KOPT-K1 (cell line): ENCODE measurements around the gene TXLNG.
"Not testable (repeated sequence)": the region's sequence is repeated elsewhere in the genome, so short reads cannot be mapped to it uniquely, and the experiment has no call there.

Source experiments
- H3K27ac ChIP-seq: fragments of 200-600 bp; sonication (generic); 2 replicates; pipeline ENCODE4 v1.5.1; 2016; ENCODE audit warnings: antibody characterized with exemption, mild to moderate bottlenecking, low read depth, low read length; ENCODE audit not compliant: poor library complexity, severe bottlenecking
- H3K36me3 ChIP-seq: fragments of 200-600 bp; sonication (generic); 2 replicates; pipeline ENCODE4 v1.5.1; 2017; ENCODE audit warnings: antibody characterized with exemption, mild to moderate bottlenecking, low read length, moderate library complexity; ENCODE audit not compliant: insufficient read depth
- H3K9me3 ChIP-seq: fragments of 200-600 bp; sonication (generic); 2 replicates; pipeline ENCODE4 v1.5.1; 2017; ENCODE audit warnings: antibody characterized with exemption, low read length, mild to moderate bottlenecking; ENCODE audit not compliant: insufficient read depth, poor library complexity, severe bottlenecking

TXLNG gene

DNA sequence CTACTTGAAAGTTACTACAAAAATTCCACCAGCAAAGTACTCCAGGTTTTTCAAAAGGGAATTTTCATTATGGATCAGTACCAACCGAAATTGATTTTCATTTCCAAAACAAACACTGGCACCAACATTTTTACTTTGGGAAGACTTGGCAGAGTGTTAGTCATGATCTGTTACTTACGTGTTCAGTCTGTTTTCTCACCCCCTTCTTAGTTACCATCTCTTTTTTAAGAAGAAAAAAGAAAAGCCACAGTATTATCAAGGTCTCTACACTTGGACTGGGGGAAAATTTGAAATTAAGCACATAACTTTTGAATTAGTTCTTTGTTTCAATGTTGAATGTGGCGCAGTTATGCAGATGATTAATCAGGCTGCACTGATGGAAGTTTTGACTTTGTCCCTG, 56.4 kb downstream of the TXLNG start:
- no peaks in the 10 kb centered on the region for H3K9me3 ChIP-seq
- no peak overlapping the region for H3K27ac ChIP-seq
- H3K36me3 ChIP-seq = peaks cover 99% of the 10 kb centered on the region

DNA sequence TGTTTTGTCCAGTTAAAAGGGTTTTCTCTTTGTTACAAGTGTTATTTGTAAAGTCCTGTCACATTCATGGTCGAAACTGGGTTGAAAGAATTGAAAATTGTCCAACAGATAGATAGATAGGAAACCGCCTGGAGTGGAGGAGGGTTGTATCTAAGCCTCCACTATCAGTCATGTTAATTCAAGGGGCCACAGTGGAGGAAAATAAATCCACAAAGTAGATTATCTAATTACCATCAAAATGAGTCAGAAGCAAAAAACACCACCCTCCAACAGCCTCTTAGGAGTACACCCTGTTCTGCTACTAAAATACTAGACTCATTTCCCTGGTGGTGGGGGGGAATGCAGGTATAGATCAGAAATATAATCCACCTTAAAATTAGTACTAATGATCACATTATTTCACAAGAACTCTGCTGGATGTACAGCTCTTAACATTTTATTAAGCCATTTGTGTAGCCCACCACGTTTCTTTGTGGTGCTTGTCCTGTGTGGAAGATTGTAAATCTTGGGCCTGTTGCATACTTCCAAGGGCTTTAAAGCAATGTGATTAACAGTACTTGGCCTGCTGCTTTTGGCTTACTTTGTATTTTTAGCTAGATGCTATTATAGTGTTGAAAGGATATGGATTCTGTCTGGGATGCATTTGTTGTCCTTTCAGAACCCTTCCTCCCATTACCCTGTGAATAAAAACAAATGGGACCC, 57.1 kb downstream of the TXLNG start:
- Histone ChIP-seq H3K36me3 (peaks cover 99% of the 10 kb centered on the region), H3K9me3 (no peaks in the 10 kb centered on the region), H3K27ac (no peak overlapping the region)

DNA sequence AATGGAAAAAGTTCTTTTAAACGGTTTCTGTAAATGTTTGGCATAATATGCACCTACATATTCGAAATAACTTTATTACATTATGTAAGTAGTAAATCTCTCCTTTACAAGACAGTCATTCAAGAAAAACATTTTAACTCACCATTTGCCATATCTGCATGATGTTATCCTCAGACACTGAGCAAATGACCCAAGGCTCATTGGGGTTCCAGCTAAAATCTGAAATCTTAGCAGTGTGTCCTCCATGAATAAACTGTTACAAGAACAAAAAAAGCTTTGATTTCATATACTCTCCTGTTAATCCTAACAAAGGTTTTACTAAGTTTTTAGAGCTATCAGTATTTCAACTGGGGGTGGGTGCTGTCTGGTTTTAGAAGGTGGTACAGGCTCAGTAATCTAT, 59.4 kb downstream of the TXLNG start:
- H3K27ac ChIP-seq = no peak overlapping the region
- peaks cover 99% of the 10 kb centered on the region for H3K36me3 ChIP-seq
- H3K9me3 ChIP-seq = no peaks in the 10 kb centered on the region

DNA sequence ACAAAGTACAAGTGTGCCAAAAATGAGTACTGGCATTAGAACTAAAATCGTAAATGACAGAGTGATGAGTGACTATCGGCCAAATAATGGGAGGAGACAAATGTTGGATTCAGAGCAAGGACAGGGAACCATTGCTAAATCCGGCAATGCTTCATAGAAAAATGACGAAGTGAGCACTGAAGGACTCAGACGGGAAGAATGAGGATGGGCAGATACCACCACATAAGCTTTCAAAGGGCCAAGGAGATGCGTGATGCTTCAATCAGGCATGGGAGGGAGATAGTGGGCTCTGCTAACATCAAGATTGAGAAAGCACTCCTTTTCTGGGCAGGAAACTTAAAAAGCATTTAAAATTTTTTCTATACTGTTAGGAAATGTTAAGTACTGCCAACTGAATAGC, 62.3 kb downstream of the TXLNG start:
- Histone ChIP-seq H3K27ac (no peak overlapping the region), H3K36me3 (peaks cover 100% of the 10 kb centered on the region), H3K9me3 (no peaks in the 10 kb centered on the region)

DNA sequence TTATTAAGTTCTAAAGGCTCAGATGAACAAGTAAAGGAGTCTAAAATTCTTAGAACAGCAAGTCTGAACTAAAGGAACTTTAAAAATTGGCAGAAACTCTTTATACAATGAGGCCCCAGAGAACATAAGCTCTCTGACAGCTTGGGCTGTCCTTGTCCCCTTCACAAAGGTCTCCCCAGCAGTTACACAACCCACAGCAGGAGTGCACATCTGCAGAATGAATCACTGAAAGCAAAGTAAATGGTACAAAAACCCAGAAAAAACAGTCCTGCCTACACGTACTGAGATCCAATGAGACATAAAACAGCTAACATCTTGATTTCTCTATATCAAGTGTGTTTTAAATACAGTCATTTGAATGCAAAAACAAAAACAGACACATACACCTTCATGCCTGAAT, 65.2 kb downstream of the TXLNG start:
- Histone ChIP-seq H3K27ac (no peak overlapping the region), H3K36me3 (peaks cover 99% of the 10 kb centered on the region), H3K9me3 (no peaks in the 10 kb centered on the region)

DNA sequence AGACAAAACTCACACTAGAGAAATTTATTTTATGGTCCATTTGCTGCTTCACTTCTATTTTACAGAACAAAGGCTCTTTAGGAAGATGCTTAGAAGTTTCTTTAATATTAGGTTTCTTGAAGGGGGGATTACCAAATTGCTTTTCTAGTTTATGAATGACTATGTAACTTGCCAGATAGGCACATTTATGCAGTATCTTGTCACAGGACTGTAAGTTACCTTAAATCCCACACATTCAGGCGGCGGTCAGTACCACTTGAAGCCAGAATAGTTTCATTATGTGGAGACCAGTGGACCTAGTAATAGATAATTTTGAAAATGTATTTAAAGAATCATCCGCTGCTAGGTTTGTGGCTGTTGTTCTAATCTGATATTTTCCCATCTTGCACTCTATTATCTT, 65.6 kb downstream of the TXLNG start:
- Histone ChIP-seq H3K36me3 (peaks cover 99% of the 10 kb centered on the region), H3K27ac (no peak overlapping the region), H3K9me3 (no peaks in the 10 kb centered on the region)

DNA sequence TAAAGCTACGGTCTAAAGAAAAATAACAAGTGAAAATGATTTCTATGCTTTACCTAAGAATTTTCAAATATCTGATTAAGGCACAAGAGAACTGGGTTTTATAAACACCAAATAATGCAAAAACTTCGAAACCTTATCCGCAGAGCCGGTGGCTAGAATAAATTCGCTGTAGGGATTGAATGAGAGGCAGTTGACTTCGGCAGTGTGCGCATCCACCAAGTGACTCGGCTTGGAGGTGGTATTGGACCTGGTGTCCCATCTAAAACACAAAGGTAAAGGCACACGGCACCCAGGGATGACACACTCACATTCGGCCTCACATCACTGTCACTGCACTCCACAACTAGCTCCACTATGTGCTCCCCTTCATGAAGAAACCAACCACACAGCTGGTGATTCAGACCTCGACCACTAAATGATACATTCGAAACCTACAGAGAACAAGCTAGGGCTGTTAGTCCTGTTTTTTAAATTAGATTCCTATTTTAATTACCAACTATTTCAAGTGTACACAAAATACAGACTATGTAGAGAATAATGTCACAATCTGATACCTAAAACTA, 66.4 kb downstream of the TXLNG start:
- peaks cover 99% of the 10 kb centered on the region for H3K36me3 ChIP-seq
- H3K27ac ChIP-seq = no peak overlapping the region
- H3K9me3 ChIP-seq = no peaks in the 10 kb centered on the region

DNA sequence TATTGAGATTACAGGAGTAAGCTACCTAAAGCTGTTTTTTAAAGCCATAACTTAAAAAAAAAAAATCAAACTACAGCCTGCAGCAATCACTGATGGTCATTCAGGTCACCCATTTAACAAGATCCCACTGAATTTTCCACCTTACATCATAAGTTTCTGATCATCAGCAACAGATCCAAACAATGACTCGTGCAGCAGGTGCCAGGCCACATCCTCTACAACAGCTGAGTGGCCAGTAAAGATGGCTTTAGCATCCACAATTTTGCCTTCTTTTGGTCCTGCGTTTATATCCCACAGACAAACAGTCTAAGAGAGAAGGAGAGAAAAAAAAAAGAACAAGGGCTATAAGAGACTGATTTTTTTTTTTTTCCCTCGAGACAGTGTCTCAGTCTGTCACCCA, 67.3 kb downstream of the TXLNG start:
- Histone ChIP-seq H3K36me3 (peaks cover 99% of the 10 kb centered on the region), H3K9me3 (no peaks in the 10 kb centered on the region), H3K27ac (no peak overlapping the region)

DNA sequence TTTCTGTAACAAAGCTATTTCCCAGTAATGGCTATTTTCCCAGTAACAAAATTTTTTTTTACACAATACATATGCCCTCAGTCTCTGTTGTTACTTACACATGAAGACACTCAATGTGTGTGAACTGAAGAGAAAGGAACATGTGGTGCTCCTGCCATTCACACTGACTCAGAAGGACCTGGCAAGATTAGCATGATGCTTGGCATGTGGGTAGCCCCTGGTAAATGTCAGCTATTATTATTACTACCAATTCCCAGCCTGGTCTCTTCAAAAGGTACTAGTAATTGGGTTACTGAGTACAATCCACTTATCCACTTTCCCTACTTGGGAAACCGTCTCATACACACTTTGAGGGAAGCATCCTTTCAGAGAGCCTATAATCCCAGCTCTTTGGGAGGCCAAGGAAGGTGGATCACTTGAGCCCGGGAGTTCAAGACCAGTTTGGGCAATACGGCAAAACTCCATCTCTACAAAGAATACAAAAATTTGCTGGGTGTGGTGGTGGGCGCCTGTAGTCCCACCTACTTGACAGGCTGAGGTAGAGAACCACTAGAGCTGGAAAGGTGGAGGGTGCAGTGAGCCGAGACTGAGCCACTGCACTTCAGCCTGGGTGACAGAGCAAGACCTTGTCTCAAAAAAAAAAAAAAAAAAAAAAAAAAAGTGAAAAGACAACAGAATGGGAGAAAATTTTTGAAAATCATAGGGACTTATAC, 69.3 kb downstream of the TXLNG start:
- Histone ChIP-seq H3K36me3 (peaks cover 96% of the 10 kb centered on the region), H3K27ac (no peak overlapping the region), H3K9me3 (no peaks in the 10 kb centered on the region)

DNA sequence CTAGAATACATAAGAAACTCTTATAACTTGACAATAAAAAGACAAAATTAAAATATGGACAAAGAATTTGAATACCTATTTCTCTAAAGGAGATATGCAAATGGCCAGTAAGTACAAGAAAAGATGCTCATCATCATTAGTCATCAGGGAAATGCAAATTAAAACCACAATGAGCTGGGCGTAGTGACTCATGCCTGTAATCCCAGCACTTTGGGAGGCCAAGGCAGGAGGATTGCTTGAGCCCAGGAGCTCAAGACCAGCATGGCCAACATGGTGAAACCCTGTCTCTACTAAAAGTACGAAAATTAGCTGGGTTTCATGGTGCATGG, 69.8 kb downstream of the TXLNG start:
- peaks cover 91% of the 10 kb centered on the region for H3K36me3 ChIP-seq
- H3K9me3 ChIP-seq, H3K27ac ChIP-seq: not testable (repeated sequence)

DNA sequence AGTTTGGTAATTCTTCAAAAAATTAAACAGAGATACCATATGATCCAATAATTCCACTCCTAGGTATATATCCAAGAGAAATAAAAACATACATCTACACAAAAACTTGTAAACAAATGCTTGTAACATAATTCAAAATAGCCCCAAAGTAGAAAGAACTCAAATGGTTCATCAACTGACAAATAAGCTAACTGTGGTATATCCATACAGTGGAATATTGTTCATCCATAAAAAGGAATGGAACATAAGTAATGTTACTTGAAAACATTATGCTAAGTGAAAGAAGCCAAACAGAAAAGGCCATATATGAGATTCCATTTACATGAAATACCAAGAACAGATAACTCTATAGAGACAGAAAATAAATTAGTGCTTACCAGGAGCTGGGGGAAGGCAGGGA, 70.5 kb downstream of the TXLNG start:
- peaks cover 92% of the 10 kb centered on the region for H3K36me3 ChIP-seq
- H3K27ac ChIP-seq = no peak overlapping the region

DNA sequence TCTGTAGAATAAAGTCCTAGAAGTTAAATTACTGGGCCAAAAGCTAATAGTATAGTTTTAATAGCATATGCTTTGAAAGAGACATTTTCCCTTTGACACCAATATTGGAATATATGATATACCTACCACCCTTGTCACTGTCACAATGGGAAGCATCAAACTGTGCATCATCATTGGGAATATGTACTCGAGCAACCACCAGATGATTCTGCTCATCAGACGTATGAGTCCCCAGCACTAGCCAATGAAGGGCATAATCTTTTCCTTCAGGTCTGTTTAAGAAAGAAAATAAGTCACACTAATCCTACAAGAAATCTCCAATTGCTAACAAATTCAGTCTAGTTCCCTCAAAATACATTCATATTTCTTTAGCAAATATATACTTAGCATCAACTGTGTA, 76.6 kb downstream of the TXLNG start:
- no peak overlapping the region for H3K27ac ChIP-seq
- no peaks in the 10 kb centered on the region for H3K9me3 ChIP-seq
- peaks cover 85% of the 10 kb centered on the region for H3K36me3 ChIP-seq

More for the DNA sequence above, 70.5 kb downstream of the TXLNG start:
- H3K9me3 ChIP-seq = no peaks in the 10 kb centered on the region

DNA sequence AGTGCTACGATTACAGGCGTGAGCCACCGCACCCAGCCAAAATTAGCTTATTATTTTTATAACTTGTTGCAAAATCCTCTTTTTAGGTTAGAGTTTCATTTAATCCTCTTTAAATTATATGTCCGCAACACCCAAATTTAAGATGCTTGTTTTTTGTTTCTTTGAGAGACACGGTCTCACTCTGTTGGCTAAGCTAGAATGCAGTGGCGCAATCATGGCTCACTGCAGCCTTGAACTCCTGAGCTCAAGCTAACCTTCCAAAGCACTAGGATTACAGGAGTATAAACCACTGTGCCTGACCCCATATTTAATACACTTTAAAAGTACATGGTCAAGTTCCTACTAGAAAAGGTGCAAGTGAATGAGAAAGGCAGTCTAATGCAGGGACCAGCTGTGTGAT, 81.7 kb downstream of the TXLNG start:
- Histone ChIP-seq H3K36me3 (peaks cover 54% of the 10 kb centered on the region), H3K9me3 (no peaks in the 10 kb centered on the region), H3K27ac (no peak overlapping the region)

DNA sequence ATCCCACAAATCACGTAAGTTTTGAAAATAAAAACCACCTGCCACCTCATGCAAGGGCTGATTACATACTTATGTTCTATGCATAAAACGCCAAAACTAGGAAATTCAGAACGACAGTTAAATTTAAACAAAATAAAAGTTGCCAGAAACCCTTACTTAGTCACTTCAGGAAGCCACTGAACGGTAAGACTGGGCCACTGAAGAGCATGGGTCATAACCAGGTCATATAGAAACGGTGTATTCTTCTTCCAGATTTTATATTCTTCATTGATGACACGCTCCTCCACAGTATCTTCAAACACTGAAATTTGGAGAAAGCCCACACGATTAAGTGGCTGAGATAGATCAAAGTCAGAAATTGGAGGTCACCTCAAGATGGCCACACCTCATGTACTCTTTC, 82.7 kb downstream of the TXLNG start:
- Histone ChIP-seq H3K27ac (peak overlapping the region; percentile 95), H3K36me3 (peaks cover 44% of the 10 kb centered on the region), H3K9me3 (no peaks in the 10 kb centered on the region)

DNA sequence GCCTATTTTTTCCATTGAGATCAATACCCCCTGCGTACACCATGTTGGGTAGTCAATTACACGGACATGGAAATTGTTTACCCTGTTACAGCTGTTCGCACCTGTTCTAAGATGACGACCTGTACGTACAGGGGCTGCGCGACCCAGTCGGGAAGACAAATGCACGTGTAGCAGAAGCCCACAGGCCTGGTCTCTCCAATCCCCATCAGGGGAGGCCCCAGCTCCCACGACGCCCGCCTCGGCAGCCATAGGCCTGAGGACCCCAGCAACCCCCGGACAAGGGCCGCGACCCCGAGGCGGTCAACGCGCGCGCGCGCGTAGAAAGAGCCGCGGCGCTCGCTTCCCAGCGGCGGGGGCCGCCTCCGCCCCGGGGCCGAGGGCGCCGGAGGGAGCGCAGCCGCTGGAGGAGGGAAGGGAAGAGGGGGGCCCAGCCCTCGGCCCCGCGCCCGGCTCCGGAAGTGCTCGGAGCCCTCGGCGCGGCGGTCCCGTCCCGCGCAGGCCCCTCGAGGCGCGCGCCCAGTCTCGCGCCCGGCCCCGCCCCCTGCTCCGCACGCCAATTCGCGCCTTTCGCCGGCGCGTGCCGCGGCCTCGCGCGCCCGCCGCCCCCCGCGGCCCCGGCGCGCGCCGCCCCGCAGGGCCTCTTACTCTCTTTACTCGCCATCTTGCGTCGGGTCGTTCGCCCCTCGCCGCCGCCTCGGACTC, 83.3 kb downstream of the TXLNG start:
- peak overlapping the region; percentile 95 for H3K27ac ChIP-seq

More for the DNA sequence above, 83.3 kb downstream of the TXLNG start:
- Histone ChIP-seq H3K36me3 (peaks cover 40% of the 10 kb centered on the region), H3K9me3 (no peaks in the 10 kb centered on the region)
